Memory B cell (primary cell): ENCODE results near the gene RBMS3.

Experiments used
- ATAC-seq: fragments of 150-1000 bp; cut with Tn5 transposase; 2 replicates; pipeline ENCODE4 v1.10.0; 2021; ENCODE audit warnings: low read depth, mild to moderate bottlenecking, moderate library complexity
- DNase-seq, 2 donors: peaks; one replicate each; pipeline ENCODE4 v3.0.0; 2022; ENCODE audit warnings: low spot score in 2 of 2
- H3K27ac Mint-ChIP-seq: one replicate; pipeline ENCODE4 v1.8.0; 2022; ENCODE audit warnings: mild to moderate bottlenecking, moderate library complexity, mixed read lengths
- H3K27me3 Mint-ChIP-seq: one replicate; pipeline ENCODE4 v1.8.0; 2022; ENCODE audit warnings: mixed read lengths
- H3K36me3 Mint-ChIP-seq: one replicate; pipeline ENCODE4 v1.8.0; 2022; ENCODE audit warnings: mild to moderate bottlenecking, mixed read lengths
- H3K4me1 Mint-ChIP-seq: one replicate; pipeline ENCODE4 v1.8.0; 2022; ENCODE audit warnings: mixed read lengths
- H3K4me3 Mint-ChIP-seq: one replicate; pipeline ENCODE4 v1.8.0; 2022; ENCODE audit warnings: mild to moderate bottlenecking, moderate library complexity, mixed read lengths
- H3K9me3 Mint-ChIP-seq: one replicate; pipeline ENCODE4 v1.8.0; 2022; ENCODE audit warnings: mixed read lengths

The RBMS3 gene

DNA sequence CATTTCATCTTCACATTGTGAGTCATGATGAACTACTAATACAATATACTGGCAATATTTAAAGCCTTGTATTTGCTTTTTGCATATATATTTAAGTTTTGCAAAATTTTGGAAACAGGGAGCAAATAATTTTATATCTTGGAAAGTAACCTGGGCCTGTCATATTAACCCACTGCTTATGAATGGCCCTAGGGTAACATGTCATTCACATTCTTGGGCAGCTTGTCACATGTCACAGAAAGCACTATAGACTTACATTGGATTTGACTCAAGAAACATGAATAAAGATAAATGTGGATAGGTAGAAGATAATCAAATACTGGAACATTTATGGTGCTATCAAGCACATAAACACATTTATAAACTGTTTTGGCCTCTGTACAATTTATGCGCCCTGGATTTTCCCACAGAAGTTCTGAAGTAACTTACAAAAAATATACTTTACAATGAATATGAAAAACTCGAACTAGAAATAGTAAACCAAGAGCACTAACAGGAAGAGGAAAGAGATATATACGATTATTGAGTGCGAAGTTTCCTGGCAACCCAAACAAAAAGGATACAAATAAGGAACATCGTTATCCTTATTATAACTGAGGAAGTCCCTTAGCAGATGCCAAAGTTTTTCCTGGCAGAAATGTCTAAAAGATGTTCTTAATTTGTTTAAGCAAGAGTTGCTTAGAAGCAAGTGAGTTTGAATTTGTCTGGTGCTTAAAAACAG is 257.2 kb downstream of the RBMS3 start:
- Mint-ChIP-seq H3K9me3 (no peaks in the 10 kb centered on the region), H3K4me3 (no peak overlapping the region), H3K4me1 (no peaks in the 10 kb centered on the region), H3K27me3 (no peaks in the 10 kb centered on the region), H3K36me3 (no peaks in the 10 kb centered on the region), H3K27ac (no peak overlapping the region)
- no peak for ATAC-seq
- no peak for DNase-seq

DNA sequence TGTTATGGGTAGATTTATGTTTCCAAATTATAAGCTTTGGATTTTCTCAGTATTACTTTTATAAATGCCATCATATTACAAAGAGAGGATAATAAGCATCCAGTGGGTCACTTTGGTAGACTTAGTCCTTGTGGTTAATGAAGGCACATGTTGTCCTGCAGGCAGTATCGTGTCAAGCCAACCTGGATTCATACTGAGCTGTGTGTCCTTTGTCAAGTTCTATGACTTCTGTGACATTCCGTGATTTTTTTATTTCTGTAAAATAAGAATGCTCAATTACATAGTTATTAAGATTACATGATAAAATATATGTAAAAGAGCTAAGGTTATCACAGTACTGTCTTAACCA is 257.7 kb downstream of the RBMS3 start:
- Mint-ChIP-seq H3K36me3 (no peaks in the 10 kb centered on the region), H3K27me3 (no peaks in the 10 kb centered on the region), H3K4me3 (no peak overlapping the region), H3K4me1 (no peaks in the 10 kb centered on the region), H3K27ac (no peak overlapping the region), H3K9me3 (no peaks in the 10 kb centered on the region)
- DNase-seq: no peak
- ATAC-seq: no peak

DNA sequence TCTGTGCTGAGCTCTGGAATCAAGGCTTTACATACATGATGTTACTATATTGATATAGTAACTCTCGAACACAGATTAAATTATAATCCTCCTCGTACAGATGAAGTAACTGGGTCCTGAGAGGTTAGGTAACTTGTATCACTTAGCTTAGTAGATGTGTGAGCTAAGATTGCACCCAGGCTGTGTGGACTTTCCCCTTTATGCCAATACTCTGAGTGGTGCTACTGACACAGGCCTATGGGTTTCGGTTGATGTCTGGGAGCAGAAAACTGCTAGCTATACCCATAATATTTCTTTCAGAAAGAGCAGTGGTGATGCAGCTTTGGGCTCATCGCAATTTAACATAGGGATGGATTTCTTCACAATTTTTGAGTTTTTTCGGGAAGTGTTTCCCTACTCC is 259.7 kb downstream of the RBMS3 start:
- Mint-ChIP-seq H3K9me3 (no peaks in the 10 kb centered on the region), H3K4me1 (no peaks in the 10 kb centered on the region), H3K36me3 (no peaks in the 10 kb centered on the region), H3K27ac (no peak overlapping the region), H3K4me3 (no peak overlapping the region), H3K27me3 (no peaks in the 10 kb centered on the region)
- DNase-seq (no peak), ATAC-seq (no peak)

DNA sequence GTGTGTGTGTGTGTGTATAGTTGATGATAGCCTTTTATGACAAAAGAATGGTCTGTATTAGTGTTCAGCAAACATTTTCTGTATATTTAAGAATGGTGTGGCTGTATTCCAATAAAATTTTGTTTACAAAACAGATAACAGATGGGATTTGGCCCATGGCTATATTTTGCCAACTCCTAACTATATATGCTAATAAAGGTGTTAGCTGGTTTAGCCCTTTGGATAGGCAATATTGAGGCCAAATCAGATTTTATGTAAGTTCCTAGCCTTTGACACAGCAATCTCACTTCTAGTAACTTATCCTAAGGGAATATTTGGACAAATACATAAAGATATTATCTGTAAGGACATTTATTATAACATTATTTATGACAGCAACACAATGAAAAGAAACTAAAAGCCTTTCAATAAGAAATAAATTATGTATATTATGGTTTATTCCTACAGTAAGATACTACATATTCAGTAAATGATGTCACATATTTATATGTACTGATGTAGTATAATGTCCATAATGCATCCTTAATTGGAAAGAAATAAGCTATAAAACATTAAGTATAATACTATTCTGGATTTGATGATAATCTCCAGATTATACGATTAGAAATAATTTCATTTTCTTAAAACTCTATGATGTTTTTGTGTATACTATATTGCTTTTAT is 264.0 kb downstream of the RBMS3 start:
- Mint-ChIP-seq H3K36me3 (no peaks in the 10 kb centered on the region), H3K27ac (no peak overlapping the region), H3K9me3 (no peaks in the 10 kb centered on the region), H3K27me3 (no peaks in the 10 kb centered on the region), H3K4me3 (no peak overlapping the region), H3K4me1 (no peaks in the 10 kb centered on the region)
- no peak for DNase-seq
- no peak for ATAC-seq

DNA sequence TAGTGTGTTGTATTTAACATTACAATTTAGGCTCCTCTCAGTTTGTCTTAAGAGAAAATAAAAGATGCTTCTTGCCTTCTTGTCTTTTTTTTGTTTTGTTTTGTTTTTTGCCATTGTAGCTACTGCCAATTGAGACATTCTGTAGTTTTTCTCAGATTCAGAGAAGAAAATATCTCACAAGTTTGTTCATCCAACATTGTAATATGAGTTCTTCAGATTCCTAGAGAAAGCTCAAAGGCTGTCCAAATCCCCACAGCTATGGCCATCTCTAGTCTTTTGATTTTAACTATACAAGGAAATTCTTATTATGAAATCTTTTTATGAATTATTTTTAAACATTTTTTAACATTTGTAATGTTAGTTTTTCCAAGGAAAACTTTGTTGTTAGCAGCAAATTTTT is 264.7 kb downstream of the RBMS3 start:
- H3K36me3 Mint-ChIP-seq: no peaks in the 10 kb centered on the region
- H3K9me3 Mint-ChIP-seq: no peaks in the 10 kb centered on the region
- H3K4me1 Mint-ChIP-seq: no peaks in the 10 kb centered on the region
- no peak overlapping the region for H3K27ac Mint-ChIP-seq
- no peak for DNase-seq
- H3K27me3 Mint-ChIP-seq: no peaks in the 10 kb centered on the region
- no peak for ATAC-seq
- H3K4me3 Mint-ChIP-seq: no peak overlapping the region

DNA sequence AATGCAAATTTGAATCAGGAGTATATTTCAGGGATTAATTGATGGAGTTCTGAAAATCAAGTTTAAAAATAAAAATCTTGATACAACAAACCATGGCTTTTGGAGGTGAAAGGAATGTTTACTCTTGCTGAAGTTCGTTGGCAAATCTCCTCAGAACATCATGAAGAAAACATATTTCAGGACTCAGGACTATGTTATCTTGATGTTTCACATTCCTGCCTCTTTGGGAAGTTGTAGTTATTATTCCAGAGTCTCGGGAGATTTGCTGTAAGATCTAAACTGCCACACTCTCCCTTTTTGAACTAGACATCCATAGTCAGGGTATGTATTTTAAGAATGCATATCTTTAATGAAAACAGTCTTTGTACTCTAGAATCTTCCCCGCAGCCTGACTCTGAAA is 271.2 kb downstream of the RBMS3 start:
- Mint-ChIP-seq H3K9me3 (peaks cover 2% of the 10 kb centered on the region), H3K27me3 (no peaks in the 10 kb centered on the region), H3K36me3 (no peaks in the 10 kb centered on the region), H3K4me1 (no peaks in the 10 kb centered on the region), H3K4me3 (no peak overlapping the region), H3K27ac (no peak overlapping the region)
- ATAC-seq (no peak), DNase-seq (no peak)

DNA sequence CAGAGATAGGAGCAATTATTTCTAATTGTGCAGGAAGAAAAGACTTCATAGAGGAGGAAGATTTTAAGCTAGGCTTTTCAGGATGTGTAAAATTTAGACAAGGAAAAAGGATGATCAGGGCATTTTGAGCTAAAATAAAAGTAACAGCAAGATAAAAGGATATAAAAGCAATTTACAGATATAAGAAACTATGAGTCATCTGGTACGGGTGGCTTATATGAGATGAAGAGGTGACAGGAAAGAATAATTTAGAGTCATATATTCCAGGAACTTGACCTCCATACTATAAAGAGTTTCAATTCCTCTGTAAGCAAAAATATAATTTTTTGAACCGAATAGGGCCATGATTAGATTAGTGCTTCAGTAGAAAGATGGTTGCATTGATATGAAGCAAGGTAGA is 273.7 kb downstream of the RBMS3 start:
- Mint-ChIP-seq H3K4me1 (no peaks in the 10 kb centered on the region), H3K36me3 (no peaks in the 10 kb centered on the region), H3K27me3 (no peaks in the 10 kb centered on the region), H3K27ac (no peak overlapping the region), H3K4me3 (no peak overlapping the region), H3K9me3 (peaks cover 2% of the 10 kb centered on the region)
- no peak for DNase-seq
- ATAC-seq: no peak

DNA sequence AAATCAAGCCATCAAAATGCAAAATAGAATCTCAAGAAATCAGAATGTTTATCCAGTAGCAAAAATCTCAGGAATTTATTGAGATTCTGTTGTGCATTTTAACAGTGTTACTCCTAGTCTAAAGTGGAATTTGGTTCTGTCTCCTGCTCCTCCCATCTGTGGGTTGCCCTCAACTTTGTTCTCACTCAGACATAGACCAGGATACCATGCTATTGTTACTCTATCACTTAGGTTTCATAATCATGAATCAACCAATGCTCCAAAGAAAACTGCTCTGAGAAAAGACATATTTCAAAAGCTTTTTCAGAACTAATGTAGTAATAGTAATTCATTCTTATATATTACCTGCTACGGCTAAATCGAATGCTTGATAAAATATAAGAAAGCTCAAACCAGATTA is 274.7 kb downstream of the RBMS3 start:
- H3K9me3 Mint-ChIP-seq: peaks cover 2% of the 10 kb centered on the region
- H3K36me3 Mint-ChIP-seq: no peaks in the 10 kb centered on the region
- H3K27me3 Mint-ChIP-seq: no peaks in the 10 kb centered on the region
- H3K27ac Mint-ChIP-seq: no peak overlapping the region
- DNase-seq (no peak), ATAC-seq (no peak)
- H3K4me3 Mint-ChIP-seq: no peak overlapping the region
- H3K4me1 Mint-ChIP-seq: no peaks in the 10 kb centered on the region

DNA sequence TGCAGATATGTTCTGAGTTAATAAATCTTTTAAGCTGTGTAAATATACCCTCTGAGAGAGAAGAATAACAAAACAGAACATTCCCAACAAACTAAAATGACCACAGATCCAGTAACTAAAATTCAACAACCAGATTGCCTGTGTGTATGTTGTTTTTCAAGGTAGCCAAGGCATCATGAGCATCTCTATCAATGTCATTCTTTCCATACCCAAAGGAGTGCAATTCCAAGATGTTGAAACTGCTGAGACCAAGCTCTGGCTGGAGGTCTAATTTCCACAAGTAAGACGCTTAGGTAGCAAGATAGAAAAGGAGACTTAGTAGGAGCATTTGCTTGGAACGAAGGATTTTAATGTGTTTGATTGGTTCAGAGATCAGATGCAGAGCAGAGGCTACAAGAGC is 276.3 kb downstream of the RBMS3 start:
- no peaks in the 10 kb centered on the region for H3K36me3 Mint-ChIP-seq
- no peaks in the 10 kb centered on the region for H3K4me1 Mint-ChIP-seq
- ATAC-seq (no peak), DNase-seq (no peak)
- H3K27ac Mint-ChIP-seq: no peak overlapping the region
- H3K9me3 Mint-ChIP-seq: no peaks in the 10 kb centered on the region
- no peak overlapping the region for H3K4me3 Mint-ChIP-seq
- H3K27me3 Mint-ChIP-seq: no peaks in the 10 kb centered on the region

DNA sequence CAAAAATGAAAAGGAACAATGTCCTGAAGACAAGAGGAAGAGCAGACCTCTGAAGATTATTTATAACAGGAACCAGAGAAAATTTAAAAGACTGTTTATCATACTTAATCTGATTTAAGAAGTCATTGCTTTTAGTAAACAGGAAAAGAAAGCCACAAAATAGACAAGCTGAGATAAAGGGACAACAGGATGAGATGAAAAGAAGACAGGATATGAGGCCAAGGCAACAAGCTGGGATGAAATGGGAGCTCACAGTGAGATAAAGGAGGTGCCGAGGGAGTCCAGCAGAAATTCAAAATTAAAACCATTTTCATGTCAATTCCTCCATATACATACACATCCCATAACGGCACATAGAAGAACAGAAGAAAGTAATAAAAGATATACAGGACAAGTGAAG is 277.0 kb downstream of the RBMS3 start:
- H3K4me3 Mint-ChIP-seq: no peak overlapping the region
- H3K27ac Mint-ChIP-seq: no peak overlapping the region
- H3K9me3 Mint-ChIP-seq: no peaks in the 10 kb centered on the region
- ATAC-seq (no peak), DNase-seq (no peak)
- no peaks in the 10 kb centered on the region for H3K4me1 Mint-ChIP-seq
- H3K27me3 Mint-ChIP-seq: no peaks in the 10 kb centered on the region
- H3K36me3 Mint-ChIP-seq: no peaks in the 10 kb centered on the region

DNA sequence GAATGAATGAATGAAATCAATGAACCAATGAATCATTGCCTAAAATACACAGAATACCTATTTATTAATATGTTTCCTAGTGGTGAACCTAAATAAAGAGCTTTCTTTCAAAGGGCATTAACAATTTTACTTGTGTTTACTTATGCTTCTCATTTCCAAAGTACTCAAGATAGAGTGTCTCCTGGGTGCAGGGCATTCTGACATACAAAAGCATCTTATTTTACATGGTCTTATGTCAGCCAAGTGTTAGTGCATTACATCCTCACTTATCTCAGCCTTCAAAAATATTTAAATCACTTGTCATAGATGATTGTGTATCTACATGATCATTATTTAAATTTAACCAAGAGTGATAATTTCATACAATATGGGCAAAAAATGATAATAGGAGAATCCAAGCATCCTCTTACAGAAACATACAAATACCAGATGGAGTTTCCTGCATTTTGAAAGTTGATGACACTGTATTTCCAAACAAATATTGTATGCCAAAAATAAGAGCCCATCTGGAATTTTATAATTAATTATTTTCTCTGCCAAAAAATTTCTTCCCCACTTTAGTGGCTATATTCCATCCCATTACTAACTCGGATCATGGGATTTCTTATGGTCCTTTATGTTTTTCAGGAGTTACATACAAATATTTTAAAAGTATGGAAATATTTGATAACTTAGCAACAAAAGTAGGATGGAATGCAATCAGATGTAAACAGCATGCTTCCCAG is 279.0 kb downstream of the RBMS3 start:
- Mint-ChIP-seq H3K4me1 (no peaks in the 10 kb centered on the region), H3K27me3 (no peaks in the 10 kb centered on the region), H3K4me3 (no peak overlapping the region), H3K9me3 (no peaks in the 10 kb centered on the region), H3K27ac (no peak overlapping the region), H3K36me3 (no peaks in the 10 kb centered on the region)
- DNase-seq (no peak), ATAC-seq (no peak)

DNA sequence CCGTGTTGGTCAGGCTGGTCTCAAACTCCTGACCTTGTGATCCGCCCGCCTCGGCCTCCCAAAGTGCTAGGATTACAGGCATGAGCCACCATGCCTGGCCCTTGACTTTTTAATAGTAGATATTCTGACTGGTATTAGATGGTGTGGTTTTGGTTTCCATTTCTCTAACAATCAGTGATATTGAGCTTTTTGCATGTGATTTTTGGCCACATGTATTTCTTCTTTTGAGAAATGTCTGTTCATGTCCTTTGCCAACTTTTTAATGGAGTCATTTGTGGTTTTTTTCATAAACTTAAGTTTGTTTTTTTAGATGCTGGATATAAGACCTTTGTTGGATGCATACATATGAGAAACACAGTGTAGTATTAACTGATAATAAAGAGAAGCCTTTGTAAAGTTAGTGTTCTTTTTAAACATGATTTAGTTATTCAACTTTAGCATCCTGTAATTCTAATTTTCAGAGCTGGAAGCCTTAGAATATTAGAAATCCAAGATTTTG is 280.8 kb downstream of the RBMS3 start:
- no peak for DNase-seq
- Mint-ChIP-seq H3K9me3 (no peaks in the 10 kb centered on the region), H3K27me3 (no peaks in the 10 kb centered on the region), H3K36me3 (no peaks in the 10 kb centered on the region), H3K27ac (no peak overlapping the region), H3K4me3 (no peak overlapping the region), H3K4me1 (no peaks in the 10 kb centered on the region)
- ATAC-seq: no peak

DNA sequence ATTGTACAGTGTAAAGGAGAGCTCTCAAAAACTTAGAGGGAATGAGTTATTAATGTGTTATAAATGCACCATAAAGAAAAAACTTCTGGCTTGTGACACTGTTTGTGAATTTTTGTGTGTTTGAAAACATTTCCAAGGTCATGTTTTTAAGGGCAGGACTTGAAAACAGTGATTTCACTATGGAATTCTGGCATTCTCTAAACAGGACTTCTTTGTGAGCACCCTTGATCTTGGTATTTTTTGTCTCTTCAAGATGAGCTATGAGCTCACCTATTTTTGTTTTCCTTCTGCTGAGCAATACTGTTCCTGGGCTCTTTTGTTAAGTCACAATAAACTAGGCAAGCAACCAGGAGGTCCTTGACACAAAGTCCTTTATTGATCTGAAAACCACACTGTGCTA is 284.4 kb downstream of the RBMS3 start:
- no peaks in the 10 kb centered on the region for H3K36me3 Mint-ChIP-seq

DNA sequence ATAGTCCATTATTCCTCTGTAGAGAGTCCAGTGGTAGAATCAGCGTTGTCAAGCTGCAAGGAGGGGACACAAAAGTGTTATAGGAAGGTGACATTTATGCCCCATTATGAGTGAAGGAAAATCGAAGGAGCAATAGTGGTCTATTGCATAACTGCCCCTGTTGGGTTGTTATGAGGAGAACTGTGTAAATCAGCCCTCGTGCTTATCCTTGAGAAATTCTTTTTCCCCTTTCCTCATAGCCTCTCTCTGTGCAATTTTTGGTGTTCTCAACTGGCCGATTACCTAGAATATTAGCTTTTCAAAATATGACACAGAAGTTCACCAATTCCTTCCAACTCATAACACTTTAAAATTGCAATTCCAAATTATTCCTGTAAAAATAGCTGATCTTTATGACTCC is 286.6 kb downstream of the RBMS3 start:
- H3K27ac Mint-ChIP-seq: no peak overlapping the region
- no peaks in the 10 kb centered on the region for H3K4me1 Mint-ChIP-seq
- DNase-seq (no peak), ATAC-seq (no peak)
- peaks cover 8% of the 10 kb centered on the region for H3K9me3 Mint-ChIP-seq
- no peak overlapping the region for H3K4me3 Mint-ChIP-seq
- no peaks in the 10 kb centered on the region for H3K27me3 Mint-ChIP-seq
- H3K36me3 Mint-ChIP-seq: no peaks in the 10 kb centered on the region

More for the DNA sequence above, 284.4 kb downstream of the RBMS3 start:
- H3K27me3 Mint-ChIP-seq: no peaks in the 10 kb centered on the region
- no peaks in the 10 kb centered on the region for H3K9me3 Mint-ChIP-seq
- no peak for ATAC-seq
- H3K4me3 Mint-ChIP-seq: no peak overlapping the region
- no peak overlapping the region for H3K27ac Mint-ChIP-seq
- no peak for DNase-seq
- H3K4me1 Mint-ChIP-seq: no peaks in the 10 kb centered on the region
